Panc1 (cell line): ENCODE results near the gene C19orf12. TPM values are rescaled to one million over a fixed set of nuclear protein-coding genes. Genes with fewer than 3 reads are reported as not detected.

Source experiments
- ATAC-seq: fragments of 200-7000 bp; cut with Tn5 transposase; 2 replicates; pipeline ENCODE4 v1.9.1; 2020; ENCODE audit warnings: mild to moderate bottlenecking, moderate library complexity
- BruUV-seq: library from RNA; stranded (reverse); fragments of 400-500 nt; replicated peaks from 2 replicates; lab custom pipeline; 2021; lab: Mats Ljungman, UMichigan
- CTCF ChIA-PET: fragments of 300-600 bp; sonication (Branson Sonifier 250); formaldehyde crosslinking; loops from one replicate; lab custom pipeline; 2022; ENCODE audit warnings: antibody characterized with exemption; lab: Charles Lee
- POLR2A ChIA-PET: fragments of 300-600 bp; sonication (Branson Sonifier 250); formaldehyde crosslinking; loops from one replicate; lab custom pipeline; 2022; ENCODE audit warnings: antibody characterized with exemption; lab: Charles Lee
- DNase-seq: peaks from one replicate; pipeline ENCODE4 v3.0.0-alpha.2; 2010; ENCODE audit warnings: low read depth, low spot score
- H3K27ac ChIP-seq: 2 replicates; pipeline ENCODE4 v1.5.1; 2011; ENCODE audit warnings: mild to moderate bottlenecking, low read length, inconsistent platforms
- H3K27me3 ChIP-seq: fragments of 200-500 bp; sonication (Bioruptor generic); 2 replicates; pipeline ENCODE4 v1.6.0; 2014; ENCODE audit warnings: low read length, inconsistent platforms; ENCODE audit not compliant: control insufficient read depth, insufficient read depth
- H3K36me3 ChIP-seq: fragments of 200-500 bp; sonication (Bioruptor generic); 2 replicates; pipeline ENCODE4 v1.5.1; 2014; ENCODE audit warnings: inconsistent platforms, mild to moderate bottlenecking, low read length, moderate library complexity; ENCODE audit not compliant: control insufficient read depth, insufficient read depth
- H3K4me1 ChIP-seq: 2 replicates; pipeline ENCODE4 v1.5.1; 2011; ENCODE audit warnings: inconsistent platforms, mild to moderate bottlenecking, low read length, moderate library complexity; ENCODE audit not compliant: control insufficient read depth, insufficient read depth
- H3K4me3 ChIP-seq, 2 experiments: 2 replicates each; pipeline ENCODE4 v1.5.1; 2011 to 2012; ENCODE audit warnings: low read depth in 2 of 2, low read length in 2 of 2, mild to moderate bottlenecking in 2 of 2, inconsistent platforms in 1 of 2, moderate library complexity in 1 of 2
- H3K9me3 ChIP-seq: fragments of 200-500 bp; sonication (Bioruptor generic); 2 replicates; pipeline ENCODE4 v1.5.1; 2014; ENCODE audit warnings: low read depth, mild to moderate bottlenecking, inconsistent platforms, low read length, moderate library complexity; ENCODE audit not compliant: control insufficient read depth, insufficient read depth
- POLR2AphosphoS5 ChIP-seq: IDR thresholded peaks from 2 replicates; pipeline ENCODE4 v1.6.1; 2012; ENCODE audit warnings: mild to moderate bottlenecking, low read depth, low read length, moderate library complexity
- SIN3A ChIP-seq: IDR thresholded peaks from 2 replicates; pipeline ENCODE4 v1.6.1; 2012; ENCODE audit warnings: low read depth, mild to moderate bottlenecking, low read length, moderate library complexity, borderline replicate concordance; ENCODE audit not compliant: insufficient read depth
- TCF7L2 ChIP-seq: IDR thresholded peaks from 2 replicates; pipeline ENCODE4 v1.6.1; 2011; ENCODE audit warnings: mild to moderate bottlenecking, low read depth, low read length, inconsistent platforms
- in situ Hi-C: cut with HindIII; loops from 2 replicates; pipeline ENCODE4 v1.10.0; 2016; ENCODE audit warnings: low sequenced_read_pairs, low pct_unique_long_range_greater_than_20kb
- intact Hi-C: fragments of 100-400 bp; cut with micrococcal nuclease; formaldehyde crosslinking; loops from one replicate; pipeline ENCODE4 v1.10.0; 2022; ENCODE audit not compliant: unreplicated experiment
- total RNA-seq: library from RNA; stranded (reverse); gene quantifications from one replicate; pipeline ENCODE4 v1.2.1, GENCODE V29; 2021; ENCODE audit not compliant: unreplicated experiment
- TF ChIP-seq, protein P1 (sequence below), 2 experiments: IDR thresholded peaks; 2 replicates each; pipeline ENCODE4 v1.6.1; 2011 to 2012; ENCODE audit warnings: low read depth in 2 of 2, control low read depth in 1 of 2, low read length in 1 of 2, mild to moderate bottlenecking in 1 of 2, moderate library complexity in 1 of 2; ENCODE audit not compliant: insufficient read depth in 1 of 2
- TF ChIP-seq, protein P2 (sequence below): fragments of 450-650 bp; IDR thresholded peaks from 2 replicates; pipeline ENCODE4 v1.5.1; 2017; ENCODE audit warnings: mild to moderate bottlenecking

The C19orf12 gene
- total RNA-seq, 1 experiment from 2014 or later: 43.4 TPM

GRCh38 chr19:29665215-29665825 is 49.7 kb downstream of the C19orf12 start, which contains the start of gene PLEKHF1:
PLEKHF1 (plus strand) TSS chr19:29665461; CDS start chr19:29673840, 8,379 bp downstream.
- in situ Hi-C loops (no loop called here), intact Hi-C loops (no loop called here)
- ChIA-PET POLR2A (no interaction called here), CTCF (interaction anchor here (0.6 to 0.9 kb wide), 3 partner anchors 40 to 898 kb away, joined by 3 to 4 read pairs (median 3); no protein-coding TSS in a partner anchor)
- Histone ChIP-seq H3K27ac (peak within 1 kb of the TSS; percentile 83), H3K4me1 (peaks cover 60% of the 10 kb centered on the region), H3K4me3 (peak within 1 kb of the TSS; percentile 71 to 77), H3K27me3 (no peaks in the 10 kb centered on the region), H3K9me3 (no peaks in the 10 kb centered on the region), H3K36me3 (no peaks in the 10 kb centered on the region)
- no TSS peak for BruUV-seq
- no peak for DNase-seq
- ATAC-seq: peak; percentile 90
- TF ChIP-seq POLR2AphosphoS5 (peak; percentile 46; the same call in 1 of the 2 replicates), SIN3A (peak; percentile 75; the same call in 1 of the 2 replicates)
- TF ChIP-seq, protein P1, sequence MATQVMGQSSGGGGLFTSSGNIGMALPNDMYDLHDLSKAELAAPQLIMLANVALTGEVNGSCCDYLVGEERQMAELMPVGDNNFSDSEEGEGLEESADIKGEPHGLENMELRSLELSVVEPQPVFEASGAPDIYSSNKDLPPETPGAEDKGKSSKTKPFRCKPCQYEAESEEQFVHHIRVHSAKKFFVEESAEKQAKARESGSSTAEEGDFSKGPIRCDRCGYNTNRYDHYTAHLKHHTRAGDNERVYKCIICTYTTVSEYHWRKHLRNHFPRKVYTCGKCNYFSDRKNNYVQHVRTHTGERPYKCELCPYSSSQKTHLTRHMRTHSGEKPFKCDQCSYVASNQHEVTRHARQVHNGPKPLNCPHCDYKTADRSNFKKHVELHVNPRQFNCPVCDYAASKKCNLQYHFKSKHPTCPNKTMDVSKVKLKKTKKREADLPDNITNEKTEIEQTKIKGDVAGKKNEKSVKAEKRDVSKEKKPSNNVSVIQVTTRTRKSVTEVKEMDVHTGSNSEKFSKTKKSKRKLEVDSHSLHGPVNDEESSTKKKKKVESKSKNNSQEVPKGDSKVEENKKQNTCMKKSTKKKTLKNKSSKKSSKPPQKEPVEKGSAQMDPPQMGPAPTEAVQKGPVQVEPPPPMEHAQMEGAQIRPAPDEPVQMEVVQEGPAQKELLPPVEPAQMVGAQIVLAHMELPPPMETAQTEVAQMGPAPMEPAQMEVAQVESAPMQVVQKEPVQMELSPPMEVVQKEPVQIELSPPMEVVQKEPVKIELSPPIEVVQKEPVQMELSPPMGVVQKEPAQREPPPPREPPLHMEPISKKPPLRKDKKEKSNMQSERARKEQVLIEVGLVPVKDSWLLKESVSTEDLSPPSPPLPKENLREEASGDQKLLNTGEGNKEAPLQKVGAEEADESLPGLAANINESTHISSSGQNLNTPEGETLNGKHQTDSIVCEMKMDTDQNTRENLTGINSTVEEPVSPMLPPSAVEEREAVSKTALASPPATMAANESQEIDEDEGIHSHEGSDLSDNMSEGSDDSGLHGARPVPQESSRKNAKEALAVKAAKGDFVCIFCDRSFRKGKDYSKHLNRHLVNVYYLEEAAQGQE (IDR thresholded peaks at IDR 0.05; ENCODE audit: insufficient read depth in 1 of 2, low read depth in 2 of 2, low read length in 1 of 2): no peak

GRCh38 chr19:29664753-29665214 is 50.3 kb downstream of the C19orf12 start:
- intact Hi-C loops (no loop called here), in situ Hi-C loops (no loop called here)
- Histone ChIP-seq H3K4me3 (peak overlapping the region; percentile 52 to 71), H3K4me1 (peaks cover 60% of the 10 kb centered on the region), H3K9me3 (no peaks in the 10 kb centered on the region), H3K36me3 (no peaks in the 10 kb centered on the region), H3K27me3 (no peaks in the 10 kb centered on the region), H3K27ac (peak overlapping the region; percentile 83)
- ChIA-PET CTCF (interaction anchor here (0.6 to 0.9 kb wide), 3 partner anchors 40 to 898 kb away, joined by 3 to 4 read pairs (median 3); no protein-coding TSS in a partner anchor), POLR2A (no interaction called here)
- DNase-seq (no peak), ATAC-seq (peak; percentile 9; the same call in 1 of the 2 replicates)
- TF ChIP-seq, protein P2, sequence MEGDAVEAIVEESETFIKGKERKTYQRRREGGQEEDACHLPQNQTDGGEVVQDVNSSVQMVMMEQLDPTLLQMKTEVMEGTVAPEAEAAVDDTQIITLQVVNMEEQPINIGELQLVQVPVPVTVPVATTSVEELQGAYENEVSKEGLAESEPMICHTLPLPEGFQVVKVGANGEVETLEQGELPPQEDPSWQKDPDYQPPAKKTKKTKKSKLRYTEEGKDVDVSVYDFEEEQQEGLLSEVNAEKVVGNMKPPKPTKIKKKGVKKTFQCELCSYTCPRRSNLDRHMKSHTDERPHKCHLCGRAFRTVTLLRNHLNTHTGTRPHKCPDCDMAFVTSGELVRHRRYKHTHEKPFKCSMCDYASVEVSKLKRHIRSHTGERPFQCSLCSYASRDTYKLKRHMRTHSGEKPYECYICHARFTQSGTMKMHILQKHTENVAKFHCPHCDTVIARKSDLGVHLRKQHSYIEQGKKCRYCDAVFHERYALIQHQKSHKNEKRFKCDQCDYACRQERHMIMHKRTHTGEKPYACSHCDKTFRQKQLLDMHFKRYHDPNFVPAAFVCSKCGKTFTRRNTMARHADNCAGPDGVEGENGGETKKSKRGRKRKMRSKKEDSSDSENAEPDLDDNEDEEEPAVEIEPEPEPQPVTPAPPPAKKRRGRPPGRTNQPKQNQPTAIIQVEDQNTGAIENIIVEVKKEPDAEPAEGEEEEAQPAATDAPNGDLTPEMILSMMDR: no peak; the same call in 1 of the 2 replicates
- TF ChIP-seq TCF7L2 (no peak), SIN3A (no peak), POLR2AphosphoS5 (no peak)
- TF ChIP-seq, protein P1 (IDR thresholded peaks at IDR 0.05; ENCODE audit: insufficient read depth in 1 of 2, low read depth in 2 of 2, low read length in 1 of 2): no peak
- BruUV-seq: no TSS peak
